GM21619 (cell line): ENCODE measurements around the gene SLCO2B1.
A peak's percentile ranks its signal among the peaks of the same experiment; 100 is the strongest.

Experiments used
- ATAC-seq: cut with Tn5 transposase; IDR thresholded peaks from one replicate; pipeline ENCODE4 v1.9.1; 2021; ENCODE audit not compliant: unreplicated experiment

Gene SLCO2B1

DNA sequence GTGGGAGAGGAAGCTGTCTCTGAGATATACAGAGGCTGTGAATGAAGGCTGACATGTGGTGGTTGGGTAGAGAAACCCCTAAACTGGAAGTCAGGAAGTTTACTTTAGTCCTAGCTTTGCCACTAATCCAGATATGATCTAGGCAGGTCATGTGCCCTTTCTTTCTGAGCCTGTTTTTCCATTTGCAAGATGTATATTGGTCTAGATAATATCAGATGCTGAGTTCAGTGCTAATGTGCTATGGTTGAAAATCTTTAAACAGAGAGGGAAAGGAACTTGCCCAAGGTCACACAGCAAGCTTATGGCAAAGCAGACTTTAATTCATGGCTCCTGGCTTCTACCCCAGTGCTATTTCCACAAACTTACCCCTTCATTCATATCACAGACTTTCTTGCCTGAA is 63.9 kb downstream of the SLCO2B1 start:
- no peak for ATAC-seq

DNA sequence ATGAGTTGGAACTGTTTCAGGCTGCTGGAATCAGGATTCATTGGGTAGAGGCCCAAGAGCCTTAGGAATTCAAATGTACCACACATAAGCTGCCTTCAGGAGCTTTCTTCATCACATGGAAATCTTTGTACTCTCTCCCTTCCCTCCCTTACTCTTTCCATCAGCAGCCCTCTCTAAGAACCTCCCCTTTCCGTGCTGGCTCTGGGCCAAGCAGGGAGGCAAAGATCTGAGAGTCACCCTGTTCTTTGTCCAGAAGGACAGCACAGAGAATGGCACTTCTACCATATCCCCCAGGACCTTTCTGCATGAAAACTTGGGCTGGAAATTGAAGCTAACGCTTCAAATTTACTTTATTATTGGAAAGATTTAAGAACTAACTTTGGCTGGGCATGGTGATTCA is 69.0 kb downstream of the SLCO2B1 start:
- no peak for ATAC-seq

DNA sequence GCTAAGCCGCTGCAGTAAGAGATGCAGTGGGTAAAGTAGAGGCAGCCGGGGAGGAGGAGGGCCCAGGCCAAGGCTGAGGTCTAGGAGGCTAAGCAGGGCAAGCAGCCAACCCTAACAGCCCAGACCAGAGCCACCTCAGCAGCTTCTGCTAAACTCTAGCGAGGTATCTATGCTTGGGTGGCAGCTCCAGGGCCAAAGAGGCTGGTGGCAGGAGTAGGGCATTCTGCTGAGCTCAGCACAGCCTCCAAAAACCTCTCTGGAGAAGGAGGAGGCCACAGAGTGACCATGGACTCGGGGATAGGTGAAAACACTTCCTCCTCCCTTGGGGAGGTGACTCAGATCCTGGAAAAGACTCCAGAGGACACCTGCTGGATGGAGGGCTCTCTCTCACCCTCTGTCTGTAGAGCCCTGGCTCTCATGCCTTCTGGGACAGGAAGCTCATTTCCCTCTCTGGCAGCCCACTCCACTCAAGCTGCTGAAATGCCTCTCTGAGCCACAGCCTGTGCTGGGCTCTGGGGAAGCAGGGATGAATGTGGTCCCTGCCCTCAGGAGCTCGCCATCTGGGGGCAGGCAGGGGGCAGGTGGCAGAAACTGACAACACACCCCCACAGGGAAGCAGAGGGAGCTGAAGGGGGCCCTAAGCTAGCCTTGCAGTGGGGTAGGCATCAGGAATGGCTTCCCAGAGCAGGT is 73.2 kb downstream of the SLCO2B1 start:
- no peak for ATAC-seq

DNA sequence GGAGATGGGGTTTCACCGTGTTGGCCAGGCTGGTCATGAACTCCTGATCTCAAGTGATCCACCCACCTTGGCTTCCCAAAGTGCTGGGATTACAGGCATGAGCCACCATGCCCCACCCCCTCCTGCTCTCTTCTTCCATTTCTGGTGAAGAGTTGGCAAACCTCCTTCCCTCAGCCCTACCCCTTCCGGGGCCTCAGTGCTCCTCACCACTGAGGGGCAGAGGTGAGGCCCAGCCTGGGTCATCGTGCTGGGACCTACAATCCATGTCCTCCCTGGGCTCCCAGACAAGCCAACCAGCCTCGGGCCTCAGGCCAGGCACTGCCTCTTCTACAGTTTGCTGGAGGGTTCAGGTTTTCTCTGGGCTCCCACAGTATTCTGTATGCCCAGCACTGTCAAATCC is 74.9 kb downstream of the SLCO2B1 start:
- ATAC-seq: no peak

DNA sequence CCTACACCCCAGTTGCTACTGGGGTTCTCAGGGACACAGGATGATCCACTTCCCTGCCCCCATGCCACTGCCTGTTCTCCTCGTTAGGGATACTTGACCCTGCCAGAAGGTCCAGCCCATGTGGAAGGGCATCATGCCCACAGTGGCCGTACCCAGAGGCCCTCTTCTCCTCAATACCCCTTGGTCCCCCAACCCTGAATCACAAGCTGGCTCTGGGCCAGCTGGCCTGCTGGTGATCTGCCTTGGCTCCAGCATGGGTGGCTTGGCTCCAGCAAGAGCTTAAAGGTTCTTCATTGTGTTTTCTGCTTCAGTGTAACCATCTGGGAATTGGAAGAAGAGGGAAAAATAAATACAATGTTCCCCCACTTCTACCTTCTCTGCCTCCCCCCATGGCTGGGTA is 78.6 kb downstream of the SLCO2B1 start:
- no peak for ATAC-seq

DNA sequence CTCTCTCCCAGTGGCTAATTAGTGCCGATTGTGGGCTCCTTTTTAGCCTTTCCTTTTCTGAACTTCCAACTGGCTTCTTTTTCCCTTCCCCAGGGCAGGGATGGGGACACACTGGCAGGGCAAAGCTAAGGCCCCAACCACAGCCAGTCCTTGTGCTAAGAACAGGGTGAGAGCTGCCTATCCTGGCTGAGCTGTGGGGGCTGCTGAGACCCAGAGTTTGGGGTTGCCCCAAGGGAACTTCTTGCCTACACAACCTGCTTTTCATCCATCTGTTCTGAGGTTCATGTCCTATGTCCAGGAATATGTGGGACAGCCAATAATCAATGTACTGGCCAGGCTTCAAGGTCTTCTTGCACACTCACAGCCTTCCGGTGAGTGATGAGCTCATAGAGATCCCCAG is 79.7 kb downstream of the SLCO2B1 start:
- ATAC-seq: no peak

DNA sequence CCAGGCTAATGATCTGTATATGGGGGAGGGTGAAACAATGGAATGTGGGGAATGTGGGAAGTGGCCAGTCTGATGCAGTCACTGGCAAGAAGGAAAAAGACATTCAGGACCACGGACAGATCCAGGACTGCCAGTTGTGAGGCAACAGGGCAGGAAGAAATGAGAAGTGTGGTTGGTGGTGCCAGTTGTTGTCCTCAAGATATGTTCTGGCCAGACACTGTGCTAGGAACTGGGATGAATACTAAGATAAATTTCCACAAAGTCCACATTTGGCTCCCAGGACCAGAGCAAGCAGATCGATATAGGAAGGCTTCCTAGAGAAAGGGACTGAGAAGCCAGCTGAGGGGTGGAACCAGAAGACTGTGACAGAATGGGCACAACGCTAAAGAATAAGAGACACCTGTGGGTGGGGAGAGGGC is 82.9 kb downstream of the SLCO2B1 start:
- no peak for ATAC-seq

DNA sequence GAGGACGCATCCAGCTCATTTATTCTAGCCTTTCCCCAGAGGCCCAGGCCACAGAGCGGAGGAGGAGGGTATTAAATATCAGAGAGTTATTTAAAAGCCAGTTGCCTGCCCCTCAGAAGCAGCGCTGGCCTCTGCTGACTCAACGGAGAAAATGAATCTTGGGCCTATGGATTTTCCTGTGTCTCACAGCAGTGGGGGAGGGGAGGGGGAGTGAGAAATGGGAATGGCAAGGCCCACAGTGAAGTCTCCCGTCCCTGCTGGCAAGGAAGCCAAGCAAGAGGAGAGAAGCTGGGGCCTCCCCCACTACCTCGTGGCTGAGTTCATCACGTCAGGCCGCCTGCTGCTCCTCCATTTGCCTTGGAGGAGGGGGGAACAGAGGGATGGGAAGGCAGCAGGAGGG is 85.2 kb downstream of the SLCO2B1 start:
- ATAC-seq: no peak

DNA sequence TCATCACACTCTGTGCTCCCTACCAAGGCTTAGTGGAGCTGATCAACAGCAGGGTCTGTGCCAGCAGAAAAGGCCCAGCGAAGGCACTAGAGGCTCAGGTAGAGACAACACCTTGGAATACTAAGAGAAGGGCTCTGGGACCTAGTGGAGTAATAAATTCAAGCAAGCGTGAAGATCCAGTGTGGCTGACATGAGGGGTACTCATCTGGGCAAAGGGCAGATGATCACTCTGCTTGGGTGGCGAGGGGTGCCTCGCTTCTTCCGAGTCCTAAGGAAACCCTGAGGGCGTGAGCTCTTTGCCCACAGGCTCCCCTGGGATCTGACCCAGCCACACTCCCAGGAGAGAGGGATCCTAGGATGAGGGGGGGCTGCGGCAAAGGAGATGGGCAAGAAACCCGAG is 86.1 kb downstream of the SLCO2B1 start:
- no peak for ATAC-seq

DNA sequence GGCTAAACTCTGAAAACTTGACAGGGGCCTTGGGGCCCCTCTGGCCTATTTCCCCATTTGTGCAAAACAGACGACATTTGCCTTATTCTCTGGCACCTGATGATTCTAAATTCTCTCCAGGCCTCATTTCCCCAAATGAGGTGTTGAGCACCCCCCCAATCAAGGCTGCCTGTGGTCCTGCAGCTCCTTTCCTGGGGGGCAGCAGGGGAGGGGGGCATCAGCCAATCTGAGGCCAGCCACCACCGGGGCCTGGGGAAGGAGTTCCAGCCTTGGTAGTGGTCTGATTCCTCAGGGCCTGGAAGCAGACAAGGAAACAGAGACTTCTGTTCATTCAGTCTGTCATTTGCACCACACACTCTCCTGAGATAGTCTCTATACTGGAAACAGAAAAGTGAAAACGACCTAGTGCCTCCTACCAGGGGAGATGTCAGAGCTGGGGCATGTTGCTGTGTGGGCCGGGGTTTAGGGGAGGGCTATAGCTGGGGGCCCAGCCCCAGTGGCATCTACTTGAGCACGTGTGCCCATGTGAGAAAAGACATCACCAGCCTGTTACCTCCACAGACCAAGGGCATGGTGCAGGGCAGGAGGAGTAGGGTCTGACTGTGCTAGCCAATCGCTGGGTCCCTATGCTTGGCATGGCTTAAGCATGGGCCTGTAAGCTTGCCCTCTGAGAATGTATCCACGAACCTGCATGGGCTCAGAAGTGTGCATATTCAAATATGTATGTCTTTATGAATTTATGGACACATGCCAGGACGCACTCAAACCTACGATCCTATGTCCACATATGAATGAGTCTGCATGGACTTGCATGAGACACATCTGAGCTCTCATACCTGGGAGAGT is 87.9 kb downstream of the SLCO2B1 start:
- ATAC-seq: no peak

DNA sequence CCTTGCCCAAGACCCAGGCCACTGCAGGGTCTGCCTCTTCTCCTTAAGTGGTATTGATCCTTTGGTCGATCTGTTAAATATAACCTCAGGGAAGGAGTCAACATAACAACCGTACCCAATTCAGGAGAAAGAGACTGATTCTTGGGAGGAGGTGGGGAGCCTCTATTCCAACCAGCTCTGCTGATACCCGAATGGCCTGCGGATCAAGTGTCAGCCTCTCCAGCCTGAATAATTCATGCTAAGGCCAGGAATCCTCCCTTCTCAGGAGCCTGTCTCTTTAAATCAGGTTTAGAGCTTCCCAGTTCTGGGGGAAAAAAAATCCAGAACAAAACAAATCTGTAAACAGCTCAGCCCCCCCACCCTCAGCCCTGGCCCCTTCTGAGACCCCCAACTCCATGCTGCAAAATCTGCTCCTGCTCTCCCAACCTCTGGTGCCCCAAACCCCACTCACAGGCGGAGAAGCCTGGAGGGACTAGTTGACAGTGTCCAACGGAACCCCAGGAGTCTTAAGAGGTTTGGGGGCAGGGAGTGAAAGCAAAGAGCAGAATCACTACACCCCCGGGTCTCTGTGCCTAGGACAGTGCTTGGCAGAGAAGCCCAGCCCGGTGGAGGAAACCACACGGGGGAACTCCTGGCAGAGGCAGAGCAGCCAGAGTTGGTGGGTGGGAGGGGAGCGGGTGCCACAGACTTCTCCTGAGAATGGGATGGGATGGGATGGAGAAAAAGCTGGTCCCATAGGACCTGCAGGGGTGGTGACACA is 88.8 kb downstream of the SLCO2B1 start:
- no peak for ATAC-seq

DNA sequence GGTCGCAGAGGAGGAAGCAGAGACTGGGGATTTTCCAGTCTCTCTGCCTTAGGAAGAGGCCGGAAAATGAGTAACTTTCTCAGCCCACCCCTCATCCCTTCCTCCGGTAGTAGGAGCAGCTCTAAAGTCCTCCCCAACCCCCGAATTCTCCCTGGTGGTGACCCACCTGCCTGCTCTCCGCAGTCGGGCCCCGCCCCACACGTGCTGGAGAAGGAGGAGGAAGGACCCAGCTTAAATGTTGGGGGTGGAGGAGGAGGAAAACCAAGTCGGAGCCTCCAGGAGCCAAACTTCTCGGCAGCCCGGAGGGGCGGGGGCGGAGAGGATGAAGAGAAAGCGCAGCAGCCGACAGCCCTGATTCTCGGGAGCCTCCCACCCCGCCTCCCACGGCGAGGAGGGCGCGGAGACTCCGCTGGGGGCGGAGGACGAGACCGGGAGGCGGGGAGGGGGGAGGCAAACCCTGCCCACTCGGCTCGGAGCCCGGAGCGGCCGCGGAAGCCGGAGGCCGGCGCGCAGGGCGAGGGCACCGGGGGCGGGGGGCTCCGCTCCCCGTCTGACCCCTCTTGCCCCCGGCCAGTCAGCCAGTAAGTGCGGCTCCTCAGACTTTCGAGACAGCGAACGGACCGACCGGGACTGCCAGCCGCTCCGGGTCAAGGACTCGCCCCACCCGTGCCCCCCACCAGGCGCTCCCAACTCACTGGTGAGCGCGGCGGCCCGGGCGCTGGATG is 89.6 kb downstream of the SLCO2B1 start, which contains the start of gene TPBGL:
TSS of gene TPBGL (plus strand) at position 464 of the 725 bp plus-strand sequence. CDS start 276 bp downstream, outside the sequence.
- no peak for ATAC-seq

DNA sequence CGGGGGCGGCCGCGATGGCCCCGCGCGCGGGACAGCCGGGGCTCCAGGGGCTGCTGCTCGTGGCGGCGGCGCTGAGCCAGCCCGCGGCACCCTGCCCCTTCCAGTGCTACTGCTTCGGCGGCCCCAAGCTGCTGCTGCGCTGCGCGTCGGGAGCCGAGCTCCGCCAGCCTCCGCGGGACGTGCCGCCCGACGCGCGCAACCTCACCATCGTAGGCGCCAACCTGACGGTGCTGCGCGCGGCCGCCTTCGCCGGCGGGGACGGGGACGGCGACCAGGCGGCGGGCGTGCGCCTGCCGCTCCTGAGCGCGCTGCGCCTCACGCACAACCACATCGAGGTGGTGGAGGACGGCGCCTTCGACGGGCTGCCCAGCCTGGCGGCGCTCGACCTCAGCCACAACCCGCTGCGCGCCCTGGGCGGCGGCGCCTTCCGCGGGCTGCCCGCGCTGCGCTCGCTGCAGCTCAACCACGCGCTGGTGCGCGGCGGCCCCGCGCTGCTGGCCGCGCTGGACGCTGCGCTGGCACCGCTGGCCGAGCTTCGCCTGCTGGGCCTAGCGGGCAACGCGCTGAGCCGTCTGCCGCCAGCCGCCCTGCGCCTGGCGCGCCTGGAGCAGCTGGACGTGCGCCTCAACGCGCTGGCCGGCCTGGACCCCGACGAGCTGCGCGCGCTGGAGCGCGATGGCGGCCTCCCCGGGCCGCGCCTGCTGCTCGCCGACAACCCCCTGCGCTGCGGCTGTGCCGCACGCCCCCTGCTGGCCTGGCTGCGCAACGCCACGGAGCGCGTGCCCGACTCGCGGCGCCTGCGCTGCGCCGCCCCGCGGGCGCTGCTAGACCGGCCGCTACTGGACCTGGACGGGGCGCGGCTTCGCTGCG is 90.4 kb downstream of the SLCO2B1 start:
- peak; percentile 92 for ATAC-seq

DNA sequence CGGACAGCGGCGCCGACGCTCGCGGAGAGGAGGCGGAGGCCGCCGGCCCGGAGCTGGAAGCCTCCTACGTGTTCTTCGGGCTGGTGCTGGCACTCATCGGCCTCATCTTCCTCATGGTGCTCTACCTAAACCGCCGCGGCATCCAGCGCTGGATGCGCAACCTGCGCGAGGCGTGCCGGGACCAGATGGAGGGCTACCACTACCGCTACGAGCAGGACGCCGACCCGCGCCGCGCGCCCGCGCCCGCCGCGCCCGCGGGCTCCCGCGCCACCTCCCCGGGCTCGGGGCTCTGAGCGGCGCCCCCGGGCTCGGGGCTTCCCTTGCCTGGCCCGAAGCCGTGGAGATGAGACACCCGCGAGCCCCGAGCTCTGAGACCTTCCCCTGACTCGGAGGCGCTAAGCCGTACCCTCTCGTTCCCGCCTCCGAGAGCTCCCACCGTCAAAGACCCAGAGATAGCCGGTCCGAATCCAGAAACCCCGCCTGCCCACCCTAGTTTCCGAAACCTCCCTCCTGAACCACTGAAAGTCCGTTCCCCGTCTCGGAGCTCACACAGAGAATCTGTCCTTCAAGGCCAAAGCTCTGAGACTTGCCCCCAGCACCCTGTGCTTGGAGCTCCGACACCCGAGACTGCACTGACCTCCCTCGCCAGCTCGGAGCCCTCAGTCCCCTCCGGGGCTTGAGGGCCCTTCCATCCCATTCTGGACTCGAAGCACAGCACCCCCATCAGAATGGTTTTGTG is 91.2 kb downstream of the SLCO2B1 start:
- peak; percentile 20 for ATAC-seq

DNA sequence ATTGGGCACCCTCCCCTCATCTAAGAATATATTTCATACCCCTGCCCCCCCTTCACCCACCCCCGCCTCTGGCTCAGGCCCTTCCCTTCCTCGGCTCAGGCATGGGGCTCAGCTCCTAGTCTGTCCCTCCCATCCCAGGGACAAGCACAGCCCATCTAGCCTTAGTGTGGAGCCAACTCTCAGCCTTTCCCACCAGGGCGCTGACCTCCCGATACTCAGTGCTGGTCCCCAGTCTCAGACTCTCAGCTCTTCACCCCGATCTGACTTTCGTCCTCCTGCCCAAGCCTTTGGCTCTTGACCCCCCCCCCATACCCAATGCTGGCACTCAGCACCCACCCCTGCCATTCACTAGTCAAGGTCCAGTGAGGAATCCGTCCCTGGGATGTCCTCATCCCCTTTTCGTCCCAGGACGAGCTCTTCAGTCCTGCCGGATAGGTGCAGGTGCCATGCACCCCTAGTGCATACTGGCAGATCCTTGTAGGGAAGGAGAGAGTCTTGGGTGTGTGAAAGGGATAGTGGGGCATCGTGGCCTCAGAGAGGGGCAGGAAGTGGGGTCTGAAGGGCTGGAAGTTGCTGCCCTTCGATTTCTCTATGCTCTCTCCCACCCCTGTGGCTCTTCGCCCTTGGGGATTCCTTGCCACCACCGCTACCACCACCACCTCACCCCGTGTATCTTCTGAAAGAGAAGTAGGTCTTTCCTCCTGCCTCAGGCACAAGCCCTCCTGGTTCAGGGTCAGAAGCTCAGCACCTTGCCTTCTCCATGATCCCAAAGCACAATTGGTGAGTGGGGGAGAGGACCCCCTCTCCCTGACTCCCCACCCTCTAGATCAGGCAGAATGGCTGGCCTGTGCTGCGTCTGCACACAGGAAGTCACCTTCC is 92.1 kb downstream of the SLCO2B1 start:
- ATAC-seq: no peak

DNA sequence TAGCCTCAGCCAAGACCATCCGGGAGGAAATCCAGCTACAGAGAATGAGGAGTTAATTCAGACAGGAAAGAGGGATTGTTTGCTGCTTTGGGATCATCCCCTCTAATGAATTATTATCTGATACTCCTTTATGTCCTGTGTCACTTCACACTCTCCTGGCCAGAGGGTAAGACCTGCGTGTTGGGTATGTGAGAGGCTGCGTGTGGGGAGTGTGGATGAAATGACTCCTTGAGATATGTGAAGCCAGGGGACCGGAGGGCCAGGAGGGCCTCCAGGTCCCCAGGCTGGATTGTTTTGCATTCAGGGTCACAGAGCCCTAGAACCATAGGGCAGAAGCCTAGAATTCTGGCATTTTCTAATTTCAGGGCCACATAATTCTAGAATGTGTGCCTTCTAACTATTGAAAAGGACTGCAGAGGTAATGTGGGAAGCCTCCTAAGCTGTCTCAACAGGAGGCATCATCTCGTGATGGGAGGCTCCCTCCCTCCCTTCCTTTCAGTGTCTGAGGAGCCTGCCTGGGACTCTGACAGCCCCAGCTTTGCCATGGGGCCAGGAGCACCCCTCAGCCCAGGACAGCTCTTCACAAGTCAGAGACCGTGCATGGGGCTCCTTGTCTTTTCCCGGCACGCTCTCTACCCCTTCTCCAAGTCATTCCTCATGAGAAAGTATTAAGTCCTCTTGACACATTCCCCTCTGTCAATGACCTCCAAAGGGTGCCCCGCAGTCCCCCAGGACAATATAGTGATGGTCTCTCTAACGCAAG is 93.3 kb downstream of the SLCO2B1 start:
- ATAC-seq: no peak

DNA sequence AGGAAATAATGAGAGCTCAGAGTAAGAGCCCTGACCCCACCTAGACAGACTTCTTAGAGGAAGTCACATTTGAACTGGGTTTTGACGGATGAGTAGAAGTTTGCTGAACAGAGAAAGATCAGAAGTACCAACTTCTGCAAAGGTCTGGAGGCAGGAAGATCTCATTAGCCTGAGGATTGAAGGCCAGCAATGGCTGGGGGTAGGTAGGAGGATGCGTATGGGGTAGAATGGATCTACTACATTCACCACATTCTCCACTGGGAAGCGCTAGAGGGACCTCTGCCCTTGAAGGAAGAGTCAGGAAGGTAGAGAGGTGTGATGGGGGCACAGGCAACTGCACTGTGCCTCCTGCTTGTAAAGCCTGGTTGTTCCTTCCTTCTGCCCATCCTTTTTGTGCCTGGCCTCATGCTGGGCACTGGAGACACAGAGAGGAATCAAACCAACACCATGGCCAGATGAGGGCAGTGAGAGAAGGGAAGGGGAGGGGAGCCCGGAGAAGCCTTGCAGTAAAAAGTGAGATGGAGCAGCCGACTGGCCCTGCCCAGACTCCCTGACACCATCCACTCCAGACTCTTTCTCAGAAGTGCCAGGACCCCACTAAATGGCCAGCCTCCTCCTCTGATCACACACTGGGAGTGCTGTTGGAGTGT is 94.6 kb downstream of the SLCO2B1 start:
- ATAC-seq: no peak
